Progenitor cell of endocrine pancreas (in vitro differentiated cells): ENCODE data around the gene AQP1. TPM values are rescaled to one million over a fixed set of nuclear protein-coding genes. Genes with fewer than 3 reads are reported as not detected.

ENCODE experiments used
- DNase-seq: peaks from one replicate; pipeline ENCODE4 v3.0.0; 2021; ENCODE audit warnings: low spot score; ENCODE audit not compliant: unreplicated experiment
- H3K27ac Mint-ChIP-seq: 2 replicates; pipeline ENCODE4 v1.8.0; 2021; ENCODE audit warnings: mild to moderate bottlenecking, moderate library complexity, mixed read lengths
- H3K27me3 Mint-ChIP-seq: 2 replicates; pipeline ENCODE4 v1.8.0; 2021; ENCODE audit warnings: mixed read lengths
- H3K36me3 Mint-ChIP-seq: 2 replicates; pipeline ENCODE4 v1.8.0; 2022; ENCODE audit warnings: mixed read lengths; ENCODE audit not compliant: insufficient read depth
- H3K4me1 Mint-ChIP-seq: 2 replicates; pipeline ENCODE4 v1.8.0; 2021; ENCODE audit warnings: low read depth, mixed read lengths
- H3K4me3 Mint-ChIP-seq: 2 replicates; pipeline ENCODE4 v1.8.0; 2021; ENCODE audit warnings: low read depth, mild to moderate bottlenecking, moderate library complexity, mixed read lengths
- H3K9me3 Mint-ChIP-seq: 2 replicates; pipeline ENCODE4 v1.8.0; 2021; ENCODE audit warnings: low read depth, mixed read lengths
- total RNA-seq: library from RNA; stranded (reverse); gene quantifications from 2 replicates; pipeline ENCODE4 v1.2.1, GENCODE V29; 2021
- TF ChIP-seq, protein P1 (sequence below): fragments of 200-600 bp; sonication (generic); IDR thresholded peaks from one replicate; pipeline ENCODE4 v1.5.0; 2021; ENCODE audit warnings: antibody characterized with exemption, mild to moderate bottlenecking; ENCODE audit not compliant: unreplicated experiment

AQP1 gene
- total RNA-seq, 1 donor from 2014 or later, result 1.3 TPM

DNA sequence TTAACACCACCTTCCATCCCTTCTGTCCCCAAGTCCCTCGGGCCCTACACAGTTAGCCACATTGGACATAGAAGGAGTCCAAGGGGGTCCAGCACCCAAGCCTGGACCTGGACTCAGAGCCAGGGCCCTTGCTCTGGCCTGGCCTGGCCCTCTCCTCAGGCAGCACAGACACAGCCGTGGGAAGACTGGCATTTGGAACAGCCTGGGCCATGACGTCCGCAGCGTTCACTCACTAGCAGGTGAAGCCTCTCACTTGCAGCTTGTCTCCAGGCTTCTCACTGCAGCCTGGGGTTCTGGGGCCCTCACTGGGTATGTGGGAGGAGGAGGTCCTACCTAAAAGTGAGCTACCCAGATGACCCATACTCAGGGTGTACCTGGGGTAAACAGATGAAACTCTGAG lies 33.7 kb upstream of the AQP1 start:
- Mint-ChIP-seq H3K4me3 (no peak overlapping the region), H3K4me1 (peaks cover 8% of the 10 kb centered on the region), H3K27ac (no peak overlapping the region), H3K27me3 (peaks cover 5% of the 10 kb centered on the region), H3K9me3 (no peaks in the 10 kb centered on the region), H3K36me3 (peaks cover 2% of the 10 kb centered on the region)
- no peak for DNase-seq
- TF ChIP-seq, protein P1, sequence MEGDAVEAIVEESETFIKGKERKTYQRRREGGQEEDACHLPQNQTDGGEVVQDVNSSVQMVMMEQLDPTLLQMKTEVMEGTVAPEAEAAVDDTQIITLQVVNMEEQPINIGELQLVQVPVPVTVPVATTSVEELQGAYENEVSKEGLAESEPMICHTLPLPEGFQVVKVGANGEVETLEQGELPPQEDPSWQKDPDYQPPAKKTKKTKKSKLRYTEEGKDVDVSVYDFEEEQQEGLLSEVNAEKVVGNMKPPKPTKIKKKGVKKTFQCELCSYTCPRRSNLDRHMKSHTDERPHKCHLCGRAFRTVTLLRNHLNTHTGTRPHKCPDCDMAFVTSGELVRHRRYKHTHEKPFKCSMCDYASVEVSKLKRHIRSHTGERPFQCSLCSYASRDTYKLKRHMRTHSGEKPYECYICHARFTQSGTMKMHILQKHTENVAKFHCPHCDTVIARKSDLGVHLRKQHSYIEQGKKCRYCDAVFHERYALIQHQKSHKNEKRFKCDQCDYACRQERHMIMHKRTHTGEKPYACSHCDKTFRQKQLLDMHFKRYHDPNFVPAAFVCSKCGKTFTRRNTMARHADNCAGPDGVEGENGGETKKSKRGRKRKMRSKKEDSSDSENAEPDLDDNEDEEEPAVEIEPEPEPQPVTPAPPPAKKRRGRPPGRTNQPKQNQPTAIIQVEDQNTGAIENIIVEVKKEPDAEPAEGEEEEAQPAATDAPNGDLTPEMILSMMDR, result no peak

DNA sequence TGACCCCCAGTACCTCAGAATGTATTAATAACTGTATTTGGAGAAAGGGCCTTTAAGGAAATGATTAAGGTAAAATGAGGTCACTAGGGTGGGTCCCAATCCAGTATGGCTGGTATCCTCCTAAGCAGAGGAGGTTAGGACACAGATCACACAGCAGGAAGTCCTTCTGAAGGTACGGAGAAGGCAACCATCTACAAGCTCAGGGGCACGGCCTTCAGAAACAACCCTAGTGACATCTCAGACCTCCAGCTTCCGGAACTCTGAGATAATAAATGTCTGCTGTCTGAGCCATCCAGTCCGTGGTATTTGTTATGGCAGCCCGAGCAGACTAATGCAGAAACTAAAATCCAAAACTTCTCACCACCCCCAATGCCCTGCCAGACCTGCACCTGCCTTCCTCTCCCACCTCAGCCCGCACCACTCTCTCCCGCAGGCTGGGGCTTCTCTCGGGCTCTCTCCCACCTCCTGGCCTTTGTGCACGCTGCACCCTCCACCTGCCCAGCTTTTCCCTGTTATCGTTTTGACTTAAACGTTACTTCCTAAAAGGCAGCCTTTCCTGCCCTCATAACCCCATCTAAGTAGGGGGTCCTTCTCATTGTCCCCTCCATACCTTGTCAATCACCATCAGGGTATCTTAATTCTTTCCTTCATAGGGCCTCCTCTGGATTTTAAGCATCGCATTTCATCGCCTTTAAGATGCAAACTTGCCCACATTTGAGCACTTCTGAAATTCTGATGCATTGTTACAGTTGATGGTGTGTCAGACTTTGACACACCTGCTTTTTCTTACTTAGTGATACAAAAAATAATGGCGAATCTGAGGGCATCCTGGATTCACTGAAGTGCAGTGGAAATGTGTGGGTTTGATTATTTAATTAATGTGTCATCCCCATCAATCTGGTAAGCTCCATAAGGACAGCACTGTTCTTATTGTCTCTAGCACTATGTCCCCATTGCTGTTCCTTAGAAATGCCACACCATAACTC lies 32.2 kb upstream of the AQP1 start:
- Mint-ChIP-seq H3K4me3 (no peak overlapping the region), H3K9me3 (no peaks in the 10 kb centered on the region), H3K4me1 (peaks cover 8% of the 10 kb centered on the region), H3K27ac (no peak overlapping the region), H3K36me3 (peaks cover 2% of the 10 kb centered on the region), H3K27me3 (peaks cover 5% of the 10 kb centered on the region)
- TF ChIP-seq, protein P1, result no peak
- no peak for DNase-seq

- H3K9me3 Mint-ChIP-seq, result no peaks in the 10 kb centered on the region
- H3K4me3 Mint-ChIP-seq, result no peak overlapping the region
- no peak for DNase-seq
- TF ChIP-seq, protein P1, result no peak
- peaks cover 2% of the 10 kb centered on the region for H3K36me3 Mint-ChIP-seq
- peaks cover 5% of the 10 kb centered on the region for H3K27me3 Mint-ChIP-seq
- H3K4me1 Mint-ChIP-seq, result peaks cover 8% of the 10 kb centered on the region
- no peak overlapping the region for H3K27ac Mint-ChIP-seq
Measured at GRCh38 chr7:30880125-30880720, 31.4 kb upstream of the AQP1 start.

DNA sequence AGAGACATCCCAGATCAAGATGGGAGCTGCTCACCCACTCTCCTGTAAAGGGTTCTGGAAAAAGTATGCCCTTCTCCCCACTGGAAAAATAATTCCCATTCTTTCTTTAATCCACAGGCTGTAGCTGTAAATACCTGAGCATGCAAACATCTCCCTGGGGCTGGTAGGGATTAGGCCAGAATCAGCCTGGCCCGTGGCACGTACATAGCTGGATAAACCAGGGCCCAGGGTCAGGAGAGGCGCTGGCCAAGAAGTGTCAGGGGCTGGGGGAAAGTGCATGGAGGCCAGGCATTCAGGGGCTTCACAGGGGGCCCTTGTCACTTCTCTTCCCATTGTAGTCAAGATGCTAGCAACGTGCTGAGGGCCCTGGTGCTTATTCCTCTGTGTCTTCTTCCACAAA lies 30.7 kb upstream of the AQP1 start:
- Mint-ChIP-seq H3K27me3 (peaks cover 5% of the 10 kb centered on the region), H3K4me3 (no peak overlapping the region), H3K36me3 (no peaks in the 10 kb centered on the region), H3K4me1 (peaks cover 8% of the 10 kb centered on the region), H3K27ac (no peak overlapping the region), H3K9me3 (no peaks in the 10 kb centered on the region)
- TF ChIP-seq, protein P1, result no peak
- no peak for DNase-seq

- H3K9me3 Mint-ChIP-seq, result no peaks in the 10 kb centered on the region
- no peaks in the 10 kb centered on the region for H3K36me3 Mint-ChIP-seq
- peaks cover 5% of the 10 kb centered on the region for H3K27me3 Mint-ChIP-seq
- peak overlapping the region; percentile 63 for H3K27ac Mint-ChIP-seq
- no peak overlapping the region for H3K4me3 Mint-ChIP-seq
- peaks cover 8% of the 10 kb centered on the region for H3K4me1 Mint-ChIP-seq
- DNase-seq, result no peak
- TF ChIP-seq, protein P1, result no peak
Measured at GRCh38 chr7:30881448-30881847, 30.2 kb upstream of the AQP1 start.
